Mammary epithelial cell (primary cell): Measurements from ENCODE around the gene FCHSD2.

ENCODE experiments used
- EZH2 ChIP-seq: IDR thresholded peaks from 2 replicates; pipeline ENCODE4 v1.6.1; 2012; ENCODE audit warnings: low read length, inconsistent platforms, borderline replicate concordance
- TF ChIP-seq, protein P1 (sequence below), 2 donors: IDR thresholded peaks in 1 of 2; conservative IDR thresholded peaks in 1 of 2; 2 replicates each; pipeline ENCODE4 v1.5.1; 2011 to 2012; ENCODE audit warnings: inconsistent platforms in 2 of 2, low read length in 2 of 2, mild to moderate bottlenecking in 2 of 2, control low read depth in 1 of 2, low read depth in 1 of 2; ENCODE audit not compliant: insufficient read depth in 1 of 2; ENCODE audit errors: extremely low read depth in 1 of 2

- TF ChIP-seq, protein P1, sequence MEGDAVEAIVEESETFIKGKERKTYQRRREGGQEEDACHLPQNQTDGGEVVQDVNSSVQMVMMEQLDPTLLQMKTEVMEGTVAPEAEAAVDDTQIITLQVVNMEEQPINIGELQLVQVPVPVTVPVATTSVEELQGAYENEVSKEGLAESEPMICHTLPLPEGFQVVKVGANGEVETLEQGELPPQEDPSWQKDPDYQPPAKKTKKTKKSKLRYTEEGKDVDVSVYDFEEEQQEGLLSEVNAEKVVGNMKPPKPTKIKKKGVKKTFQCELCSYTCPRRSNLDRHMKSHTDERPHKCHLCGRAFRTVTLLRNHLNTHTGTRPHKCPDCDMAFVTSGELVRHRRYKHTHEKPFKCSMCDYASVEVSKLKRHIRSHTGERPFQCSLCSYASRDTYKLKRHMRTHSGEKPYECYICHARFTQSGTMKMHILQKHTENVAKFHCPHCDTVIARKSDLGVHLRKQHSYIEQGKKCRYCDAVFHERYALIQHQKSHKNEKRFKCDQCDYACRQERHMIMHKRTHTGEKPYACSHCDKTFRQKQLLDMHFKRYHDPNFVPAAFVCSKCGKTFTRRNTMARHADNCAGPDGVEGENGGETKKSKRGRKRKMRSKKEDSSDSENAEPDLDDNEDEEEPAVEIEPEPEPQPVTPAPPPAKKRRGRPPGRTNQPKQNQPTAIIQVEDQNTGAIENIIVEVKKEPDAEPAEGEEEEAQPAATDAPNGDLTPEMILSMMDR (conservative IDR thresholded peaks at IDR 0.05 in 1 of 2, IDR thresholded peaks at IDR 0.05 in 1 of 2; ENCODE audit: extremely low read depth in 1 of 2, insufficient read depth in 1 of 2, low read depth in 1 of 2, low read length in 2 of 2): no peak
- no peak for TF ChIP-seq EZH2
Observed at GRCh38 chr11:72799441-72799840, 342.7 kb downstream of the FCHSD2 start.
